IMR-90 (cell line): ENCODE measurements around the gene COTL1. TPM values are rescaled to one million over a fixed set of nuclear protein-coding genes. Genes with fewer than 3 reads are reported as not detected.

Experiments
- ATAC-seq: fragments of 200-7000 bp; cut with Tn5 transposase; 2 replicates; pipeline ENCODE4 v1.9.1; 2020; ENCODE audit warnings: low read depth, mild to moderate bottlenecking, moderate library complexity
- BruUV-seq: library from RNA; stranded (reverse); fragments of 400-500 nt; replicated peaks from 2 replicates; lab custom pipeline; 2021; lab: Mats Ljungman, UMichigan
- CTCF ChIA-PET: fragments of 300-600 bp; formaldehyde crosslinking; extraction: SDS; loops from one replicate; lab custom pipeline; 2021; ENCODE audit warnings: antibody characterized with exemption; lab: Yijun Ruan, JAX
- POLR2A ChIA-PET: fragments of 300-600 bp; sonication (Branson Sonifier 250); formaldehyde crosslinking; loops from one replicate; lab custom pipeline; 2022; ENCODE audit warnings: antibody characterized with exemption; ENCODE audit not compliant: unreplicated experiment; lab: Charles Lee
- DNase-seq: peaks from one replicate; pipeline ENCODE4 v3.0.0; 2013
- H2AFZ ChIP-seq: replicated peaks from 2 replicates; pipeline ENCODE3; 2013; ENCODE audit warnings: low read length, mild to moderate bottlenecking; ENCODE audit not compliant: poor library complexity
- H2AK5ac ChIP-seq: 2 replicates; pipeline ENCODE4 v1.6.1; 2013; ENCODE audit warnings: low read depth, low read length, inconsistent platforms
- H2AK9ac ChIP-seq: replicated peaks from 2 replicates; pipeline ENCODE3; 2013; ENCODE audit warnings: mild to moderate bottlenecking, low read depth, low read length, moderate library complexity; ENCODE audit not compliant: poor library complexity
- H2BK120ac ChIP-seq: 2 replicates; pipeline ENCODE4 v1.6.1; 2013; ENCODE audit warnings: low read depth, low read length, inconsistent platforms
- H2BK15ac ChIP-seq: 3 replicates; pipeline ENCODE4 v1.6.1; 2013; ENCODE audit warnings: low read depth, low read length, inconsistent platforms
- H2BK20ac ChIP-seq: 2 replicates; pipeline ENCODE4 v1.6.1; 2013; ENCODE audit warnings: low read depth, mild to moderate bottlenecking, inconsistent platforms, low read length, moderate library complexity
- H2BK5ac ChIP-seq: 2 replicates; pipeline ENCODE4 v1.6.1; 2013; ENCODE audit warnings: mild to moderate bottlenecking, low read depth, low read length, inconsistent platforms; ENCODE audit not compliant: poor library complexity, severe bottlenecking
- H3K14ac ChIP-seq: replicated peaks from 2 replicates; pipeline ENCODE4 v1.6.1; 2013; ENCODE audit warnings: low read depth, low read length, inconsistent platforms
- H3K18ac ChIP-seq: 2 replicates; pipeline ENCODE4 v1.6.1; 2013; ENCODE audit warnings: low read depth, low read length, control low read depth
- H3K23ac ChIP-seq: 2 replicates; pipeline ENCODE4 v1.6.1; 2013; ENCODE audit warnings: low read depth, low read length, inconsistent platforms
- H3K27ac ChIP-seq: 2 replicates; pipeline ENCODE4 v1.5.1; 2013; ENCODE audit warnings: mild to moderate bottlenecking, control low read depth, low read length; ENCODE audit not compliant: insufficient read depth
- H3K27me3 ChIP-seq: 2 replicates; pipeline ENCODE4 v1.6.1; 2013; ENCODE audit warnings: low read length; ENCODE audit not compliant: control insufficient read depth, insufficient read depth
- H3K36me3 ChIP-seq: 2 replicates; pipeline ENCODE4 v1.6.1; 2013; ENCODE audit warnings: low read length, mixed read lengths; ENCODE audit not compliant: control insufficient read depth, insufficient read depth
- H3K4ac ChIP-seq: 2 replicates; pipeline ENCODE4 v1.6.1; 2013; ENCODE audit warnings: low read depth, low read length, inconsistent platforms
- H3K4me1 ChIP-seq: 2 replicates; pipeline ENCODE4 v1.6.1; 2013; ENCODE audit warnings: low read length, mixed read lengths; ENCODE audit not compliant: control insufficient read depth, insufficient read depth
- H3K4me2 ChIP-seq: 2 replicates; pipeline ENCODE4 v1.6.1; 2013; ENCODE audit warnings: low read depth, mild to moderate bottlenecking, control low read depth, low read length, moderate library complexity
- H3K4me3 ChIP-seq: 2 replicates; pipeline ENCODE4 v1.5.1; 2013; ENCODE audit warnings: low read depth, mild to moderate bottlenecking, control low read depth, low read length, moderate library complexity; ENCODE audit not compliant: insufficient read depth
- H3K56ac ChIP-seq: 2 replicates; pipeline ENCODE4 v1.6.1; 2013; ENCODE audit warnings: low read length, inconsistent platforms; ENCODE audit not compliant: insufficient read depth; ENCODE audit errors: extremely low read depth
- H3K79me1 ChIP-seq, 2 experiments: 2 replicates each; pipeline ENCODE4 v1.6.1; 2013; ENCODE audit warnings: low read length in 2 of 2, inconsistent platforms in 1 of 2, low read depth in 1 of 2
- H3K9ac ChIP-seq: 2 replicates; pipeline ENCODE4 v1.6.1; 2013; ENCODE audit warnings: low read depth, low read length, control low read depth
- H3K9me1 ChIP-seq: 2 replicates; pipeline ENCODE4 v1.6.1; 2013; ENCODE audit warnings: low read length, inconsistent platforms; ENCODE audit not compliant: insufficient read depth
- H3K9me3 ChIP-seq: 2 replicates; pipeline ENCODE4 v1.6.1; 2013; ENCODE audit warnings: low read length; ENCODE audit not compliant: control insufficient read depth, insufficient read depth
- H4K20me1 ChIP-seq: 2 replicates; pipeline ENCODE4 v1.6.1; 2013; ENCODE audit warnings: low read length, inconsistent platforms; ENCODE audit not compliant: insufficient read depth
- H4K5ac ChIP-seq: 2 replicates; pipeline ENCODE4 v1.6.1; 2013; ENCODE audit warnings: mild to moderate bottlenecking, low read depth, low read length, control low read depth
- H4K8ac ChIP-seq, 2 experiments: 2 replicates each; pipeline ENCODE4 v1.6.1; 2013; ENCODE audit warnings: low read depth in 2 of 2, low read length in 2 of 2, control low read depth in 1 of 2, inconsistent platforms in 1 of 2
- H4K91ac ChIP-seq: 2 replicates; pipeline ENCODE4 v1.6.1; 2013; ENCODE audit warnings: low read depth, low read length, inconsistent platforms; ENCODE audit not compliant: insufficient read depth
- BHLHE40 ChIP-seq: fragments of 150-350 bp; IDR thresholded peaks from 2 replicates; pipeline ENCODE4 v1.6.1; 2016; ENCODE audit warnings: mild to moderate bottlenecking, low read depth, low read length
- CEBPB ChIP-seq: IDR thresholded peaks from 2 replicates; pipeline ENCODE4 v1.6.1; 2012; ENCODE audit warnings: low read depth, low read length, improper control_type of control experiment
- CHD1 ChIP-seq: IDR thresholded peaks from 2 replicates; pipeline ENCODE4 v1.6.1; 2012; ENCODE audit warnings: low read depth, low read length, improper control_type of control experiment
- FOS ChIP-seq: fragments of 150-350 bp; IDR thresholded peaks from 2 replicates; pipeline ENCODE4 v1.6.1; 2016; ENCODE audit warnings: low read depth, low read length
- MAFK ChIP-seq: IDR thresholded peaks from 2 replicates; pipeline ENCODE4 v1.6.1; 2012; ENCODE audit warnings: low read depth, low read length, improper control_type of control experiment
- MAZ ChIP-seq: IDR thresholded peaks from 2 replicates; pipeline ENCODE4 v1.6.1; 2012; ENCODE audit warnings: low read depth, mild to moderate bottlenecking, low read length, improper control_type of control experiment, moderate library complexity, borderline replicate concordance
- MXI1 ChIP-seq: IDR thresholded peaks from 2 replicates; pipeline ENCODE4 v1.6.1; 2012; ENCODE audit warnings: low read depth, mild to moderate bottlenecking, low read length, moderate library complexity, borderline replicate concordance
- NFE2L2 ChIP-seq: fragments of 150-350 bp; IDR thresholded peaks from 2 replicates; pipeline ENCODE4 v1.6.1; 2016; ENCODE audit warnings: low read depth, mild to moderate bottlenecking, low read length
- POLR2A ChIP-seq: IDR thresholded peaks from 2 replicates; pipeline ENCODE4 v1.6.1; 2012; ENCODE audit warnings: mild to moderate bottlenecking, low read depth, low read length
- RAD21 ChIP-seq: IDR thresholded peaks from 2 replicates; pipeline ENCODE4 v1.6.1; 2012; ENCODE audit warnings: low read length, improper control_type of control experiment
- RCOR1 ChIP-seq: IDR thresholded peaks from 2 replicates; pipeline ENCODE4 v1.6.1; 2012; ENCODE audit warnings: mild to moderate bottlenecking, low read length, improper control_type of control experiment; ENCODE audit not compliant: insufficient replicate concordance
- RFX5 ChIP-seq: IDR thresholded peaks from 2 replicates; pipeline ENCODE4 v1.8.0; 2012; ENCODE audit warnings: low read depth, mild to moderate bottlenecking, low read length, moderate library complexity
- SMC3 ChIP-seq: fragments of 150-350 bp; IDR thresholded peaks from 2 replicates; pipeline ENCODE4 v1.6.1; 2016; ENCODE audit warnings: low read depth, mild to moderate bottlenecking, antibody characterized with exemption, low read length, moderate library complexity
- WGBS, 2 experiments: methylation state at CpG; one replicate each; pipeline versions ENCODE4 v1.1.5 to v1.1.7; 2013; ENCODE audit warnings: missing lambda C conversion rate in 2 of 2; ENCODE audit not compliant: insufficient read length in 1 of 2; ENCODE audit errors: extremely low coverage in 2 of 2; 5-methylcytosine and 5-hydroxymethylcytosine counted together
- dilution Hi-C: fragments of 300-500 bp; cut with HindIII; formaldehyde crosslinking; loops from one replicate; pipeline ENCODE4 v1.14.3; 2018; ENCODE audit warnings: low sequenced_read_pairs; ENCODE audit not compliant: unreplicated experiment
- in situ Hi-C: fragments of 300-500 bp; cut with MboI; formaldehyde crosslinking; loops from 3 replicates; pipeline ENCODE4 v1.14.3; 2019; ENCODE audit warnings: low sequenced_read_pairs, inconsistent platforms, mixed read lengths
- intact Hi-C: fragments of 100-400 bp; cut with micrococcal nuclease; formaldehyde crosslinking; loops from 2 replicates; pipeline ENCODE4 v1.10.0; 2022
- polyA plus RNA-seq, 3 experiments: library from polyadenylated mRNA; depleted of rRNA; stranded (reverse); fragments of >200 nt; gene quantifications; 2 replicates each; pipeline ENCODE4 v1.2.3, GENCODE V29; 2012; ENCODE audit warnings: low replicate concordance in 1 of 3
- total RNA-seq: library from RNA; depleted of rRNA; stranded (reverse); fragments of >200 nt; gene quantifications from 2 replicates; pipeline ENCODE4 v1.2.3, GENCODE V29; 2012
- TF ChIP-seq, protein P1 (sequence below): conservative IDR thresholded peaks from 2 replicates; pipeline ENCODE4 v1.5.1; 2012; ENCODE audit warnings: mild to moderate bottlenecking, low read depth, low read length, improper control_type of control experiment
- TF ChIP-seq, protein P2 (sequence below): fragments of 150-350 bp; IDR thresholded peaks from 2 replicates; pipeline ENCODE4 v1.6.1; 2016; ENCODE audit warnings: low read depth, mild to moderate bottlenecking, low read length, moderate library complexity, borderline replicate concordance
- TF ChIP-seq, protein P3 (sequence below): fragments of 150-350 bp; IDR thresholded peaks from 2 replicates; pipeline ENCODE4 v1.6.1; 2017; ENCODE audit warnings: mild to moderate bottlenecking, antibody characterized with exemption, low read length, low read depth

Gene COTL1
- total and polyA plus RNA-seq, 2 of the 4 experiments (the other 2 are of a cell fraction) = 144 to 258 TPM

GRCh38 chr16:84598360-84598759, 19.5 kb downstream of the COTL1 start:
- Histone ChIP-seq H3K27me3 (no peaks in the 10 kb centered on the region), H2AFZ (no peak overlapping the region), H3K56ac (no peak overlapping the region), H4K5ac (peak overlapping the region; percentile 6; the same call in 1 of the 2 replicates), H3K36me3 (peaks cover 16% of the 10 kb centered on the region), H3K27ac (peak overlapping the region; percentile 18; the same call in 1 of the 2 replicates), H3K4ac (peak overlapping the region; percentile 71), H4K20me1 (peaks cover 93% of the 10 kb centered on the region), H3K4me3 (no peak overlapping the region), H3K18ac (no peak overlapping the region; the same call in 1 of the 2 replicates), H2BK15ac (no peak overlapping the region), H3K79me1 (peaks cover 21 to 81% of the 10 kb centered on the region in 2 experiments), H3K4me2 (peak overlapping the region; percentile 5; the same call in 1 of the 2 replicates), H4K8ac (peak overlapping the region in 1 of 2 experiments; percentile 4; a peak in 1 of 4 replicates), H2BK20ac (no peak overlapping the region), H2BK120ac (peak overlapping the region; percentile 4; the same call in 1 of the 2 replicates), H3K9ac (no peak overlapping the region), H3K14ac (peak overlapping the region; percentile 38), H3K4me1 (peaks cover 52% of the 10 kb centered on the region), H3K9me1 (peaks cover 49% of the 10 kb centered on the region), H2AK5ac (no peak overlapping the region; the same call in 1 of the 2 replicates), H3K23ac (peak overlapping the region; percentile 79), H4K91ac (peak overlapping the region; percentile 27; the same call in 1 of the 2 replicates), H2AK9ac (no peak overlapping the region), H2BK5ac (no peak overlapping the region), H3K9me3 (no peaks in the 10 kb centered on the region)
- 81% methylated on average over 3 of the region's 6 CpGs; no CpG with 5 or more reads in 1 of the 2 experiments for WGBS, 2 experiments
- DNase-seq (no peak), ATAC-seq (no peak)
- ChIA-PET POLR2A (interaction anchor here (1.4 kb wide), 1 partner anchor 20 kb away, joined by 3 read pairs; the partner anchor contains the start of gene COTL1), CTCF (no interaction called here)
- dilution Hi-C loops (no loop called here), in situ Hi-C loops (no loop called here), intact Hi-C loops (loop anchor here (5.0 kb wide), 1 partner anchor 66 kb away; no protein-coding TSS in a partner anchor)
- TF ChIP-seq, protein P1, sequence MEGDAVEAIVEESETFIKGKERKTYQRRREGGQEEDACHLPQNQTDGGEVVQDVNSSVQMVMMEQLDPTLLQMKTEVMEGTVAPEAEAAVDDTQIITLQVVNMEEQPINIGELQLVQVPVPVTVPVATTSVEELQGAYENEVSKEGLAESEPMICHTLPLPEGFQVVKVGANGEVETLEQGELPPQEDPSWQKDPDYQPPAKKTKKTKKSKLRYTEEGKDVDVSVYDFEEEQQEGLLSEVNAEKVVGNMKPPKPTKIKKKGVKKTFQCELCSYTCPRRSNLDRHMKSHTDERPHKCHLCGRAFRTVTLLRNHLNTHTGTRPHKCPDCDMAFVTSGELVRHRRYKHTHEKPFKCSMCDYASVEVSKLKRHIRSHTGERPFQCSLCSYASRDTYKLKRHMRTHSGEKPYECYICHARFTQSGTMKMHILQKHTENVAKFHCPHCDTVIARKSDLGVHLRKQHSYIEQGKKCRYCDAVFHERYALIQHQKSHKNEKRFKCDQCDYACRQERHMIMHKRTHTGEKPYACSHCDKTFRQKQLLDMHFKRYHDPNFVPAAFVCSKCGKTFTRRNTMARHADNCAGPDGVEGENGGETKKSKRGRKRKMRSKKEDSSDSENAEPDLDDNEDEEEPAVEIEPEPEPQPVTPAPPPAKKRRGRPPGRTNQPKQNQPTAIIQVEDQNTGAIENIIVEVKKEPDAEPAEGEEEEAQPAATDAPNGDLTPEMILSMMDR = no peak
- TF ChIP-seq FOS (no peak), BHLHE40 (no peak), CHD1 (no peak), MAFK (no peak), CEBPB (no peak), MXI1 (no peak), MAZ (no peak), NFE2L2 (no peak), RAD21 (no peak), RCOR1 (no peak), POLR2A (no peak), SMC3 (no peak), RFX5 (no peak)
- TF ChIP-seq, protein P2, sequence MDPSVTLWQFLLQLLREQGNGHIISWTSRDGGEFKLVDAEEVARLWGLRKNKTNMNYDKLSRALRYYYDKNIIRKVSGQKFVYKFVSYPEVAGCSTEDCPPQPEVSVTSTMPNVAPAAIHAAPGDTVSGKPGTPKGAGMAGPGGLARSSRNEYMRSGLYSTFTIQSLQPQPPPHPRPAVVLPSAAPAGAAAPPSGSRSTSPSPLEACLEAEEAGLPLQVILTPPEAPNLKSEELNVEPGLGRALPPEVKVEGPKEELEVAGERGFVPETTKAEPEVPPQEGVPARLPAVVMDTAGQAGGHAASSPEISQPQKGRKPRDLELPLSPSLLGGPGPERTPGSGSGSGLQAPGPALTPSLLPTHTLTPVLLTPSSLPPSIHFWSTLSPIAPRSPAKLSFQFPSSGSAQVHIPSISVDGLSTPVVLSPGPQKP = no peak
- TF ChIP-seq, protein P3, sequence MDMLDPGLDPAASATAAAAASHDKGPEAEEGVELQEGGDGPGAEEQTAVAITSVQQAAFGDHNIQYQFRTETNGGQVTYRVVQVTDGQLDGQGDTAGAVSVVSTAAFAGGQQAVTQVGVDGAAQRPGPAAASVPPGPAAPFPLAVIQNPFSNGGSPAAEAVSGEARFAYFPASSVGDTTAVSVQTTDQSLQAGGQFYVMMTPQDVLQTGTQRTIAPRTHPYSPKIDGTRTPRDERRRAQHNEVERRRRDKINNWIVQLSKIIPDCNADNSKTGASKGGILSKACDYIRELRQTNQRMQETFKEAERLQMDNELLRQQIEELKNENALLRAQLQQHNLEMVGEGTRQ = no peak
- no TSS peak for BruUV-seq
